Activated CD4-positive, alpha-beta T cell treated with anti-CD3 and anti-CD28 coated beads, Interleukin-2, amount 10 ng/mL, durations not matched to agents 24 days and 14 days (primary cell): ENCODE measurements around the gene STMND1. TPM values are rescaled to one million over a fixed set of nuclear protein-coding genes. Genes with fewer than 3 reads are reported as not detected.

ENCODE experiments used
- DNase-seq: peaks from one replicate; pipeline ENCODE4 v3.0.0; 2022
- H3K27ac Mint-ChIP-seq: one replicate; pipeline ENCODE4 v1.8.0; 2022; ENCODE audit warnings: mild to moderate bottlenecking, mixed read lengths
- H3K27me3 Mint-ChIP-seq: one replicate; pipeline ENCODE4 v1.8.0; 2022; ENCODE audit warnings: mixed read lengths
- H3K36me3 Mint-ChIP-seq: one replicate; pipeline ENCODE4 v1.8.0; 2022; ENCODE audit warnings: low read depth, mild to moderate bottlenecking, mixed read lengths
- H3K4me1 Mint-ChIP-seq: one replicate; pipeline ENCODE4 v1.8.0; 2021; ENCODE audit warnings: mixed read lengths
- H3K4me3 Mint-ChIP-seq: one replicate; pipeline ENCODE4 v1.8.0; 2022; ENCODE audit warnings: mild to moderate bottlenecking, moderate library complexity, mixed read lengths
- H3K9me3 Mint-ChIP-seq: one replicate; pipeline ENCODE4 v1.8.0; 2021; ENCODE audit warnings: mixed read lengths
- intact Hi-C: fragments of 100-400 bp; cut with micrococcal nuclease; formaldehyde crosslinking; loops from one replicate; pipeline ENCODE4 v1.15.1; 2023
- total RNA-seq: library from RNA; stranded (reverse); gene quantifications from 2 replicates; pipeline ENCODE4 v1.2.3, GENCODE V29; 2022

The STMND1 gene
- total RNA-seq, 1 donor from 2014 or later, result not detected

- no peaks in the 10 kb centered on the region for H3K4me1 Mint-ChIP-seq
- H3K9me3 Mint-ChIP-seq, result no peaks in the 10 kb centered on the region
- no peak overlapping the region for H3K27ac Mint-ChIP-seq
- H3K4me3 Mint-ChIP-seq, result no peak overlapping the region
- intact Hi-C loops, result no loop called here
- H3K36me3 Mint-ChIP-seq, result no peaks in the 10 kb centered on the region
- H3K27me3 Mint-ChIP-seq, result peaks cover 14% of the 10 kb centered on the region
- no peak for DNase-seq
Observed at GRCh38 chr6:17107863-17108262, 6.0 kb downstream of the STMND1 start.

- no peaks in the 10 kb centered on the region for H3K36me3 Mint-ChIP-seq
- intact Hi-C loops, result no loop called here
- H3K4me3 Mint-ChIP-seq, result no peak overlapping the region
- H3K27me3 Mint-ChIP-seq, result no peaks in the 10 kb centered on the region
- H3K27ac Mint-ChIP-seq, result no peak overlapping the region
- no peaks in the 10 kb centered on the region for H3K9me3 Mint-ChIP-seq
- no peaks in the 10 kb centered on the region for H3K4me1 Mint-ChIP-seq
- no peak for DNase-seq
Observed at GRCh38 chr6:17115251-17116116, 13.6 kb downstream of the STMND1 start.

DNA sequence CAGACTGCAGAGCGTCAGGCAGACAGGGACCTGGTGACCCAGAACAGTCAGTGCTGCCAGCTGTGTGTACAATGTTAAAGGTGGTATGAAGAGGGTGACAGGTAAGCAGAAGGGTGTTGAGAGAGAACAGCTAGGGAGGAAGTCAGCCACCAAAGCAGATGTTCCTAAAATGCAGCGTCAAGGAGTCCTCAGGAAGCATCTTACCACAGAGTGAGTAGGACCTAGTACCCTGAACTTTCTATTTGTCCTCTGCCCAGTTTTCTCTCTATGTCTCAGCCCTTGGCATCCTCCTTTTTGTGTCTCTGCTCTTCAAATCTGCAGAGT is 14.2 kb downstream of the STMND1 start:
- H3K9me3 Mint-ChIP-seq, result no peaks in the 10 kb centered on the region
- no peak for DNase-seq
- H3K27me3 Mint-ChIP-seq, result no peaks in the 10 kb centered on the region
- intact Hi-C loops, result no loop called here
- H3K4me1 Mint-ChIP-seq, result no peaks in the 10 kb centered on the region
- H3K36me3 Mint-ChIP-seq, result no peaks in the 10 kb centered on the region
- H3K27ac Mint-ChIP-seq, result no peak overlapping the region
- H3K4me3 Mint-ChIP-seq, result no peak overlapping the region

- no peak overlapping the region for H3K27ac Mint-ChIP-seq
- no peaks in the 10 kb centered on the region for H3K9me3 Mint-ChIP-seq
- no peaks in the 10 kb centered on the region for H3K27me3 Mint-ChIP-seq
- no peak overlapping the region for H3K4me3 Mint-ChIP-seq
- H3K4me1 Mint-ChIP-seq, result no peaks in the 10 kb centered on the region
- DNase-seq, result no peak
- intact Hi-C loops, result no loop called here
- no peaks in the 10 kb centered on the region for H3K36me3 Mint-ChIP-seq
Observed at GRCh38 chr6:17120019-17120418, 18.2 kb downstream of the STMND1 start.

- H3K36me3 Mint-ChIP-seq, result no peaks in the 10 kb centered on the region
- H3K27ac Mint-ChIP-seq, result no peak overlapping the region
- H3K9me3 Mint-ChIP-seq, result no peaks in the 10 kb centered on the region
- H3K4me1 Mint-ChIP-seq, result no peaks in the 10 kb centered on the region
- H3K4me3 Mint-ChIP-seq, result no peak overlapping the region
- H3K27me3 Mint-ChIP-seq, result no peaks in the 10 kb centered on the region
- intact Hi-C loops, result no loop called here
- DNase-seq, result no peak
Observed at GRCh38 chr6:17125407-17125806, 23.6 kb downstream of the STMND1 start.

DNA sequence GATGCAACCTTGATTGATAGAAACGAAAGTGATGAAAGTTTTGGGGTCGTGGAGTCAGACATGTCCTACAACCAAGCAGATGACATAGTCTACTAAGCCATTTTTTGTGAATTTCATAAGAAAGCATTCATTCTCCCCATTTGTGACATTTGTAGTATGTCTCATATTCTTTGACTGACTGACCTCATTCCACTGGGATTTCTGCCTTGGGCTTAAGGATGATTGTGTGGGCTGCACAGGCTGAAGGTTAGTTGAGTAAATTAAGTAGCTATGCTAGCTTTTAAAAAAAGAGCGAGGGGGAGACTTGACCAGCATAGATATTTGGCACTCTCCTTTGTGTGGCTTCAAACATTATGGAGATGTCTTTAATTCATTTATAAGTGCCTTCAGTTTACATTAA is 28.9 kb downstream of the STMND1 start:
- intact Hi-C loops, result no loop called here
- DNase-seq, result no peak
- H3K4me3 Mint-ChIP-seq, result no peak overlapping the region
- H3K4me1 Mint-ChIP-seq, result no peaks in the 10 kb centered on the region
- no peak overlapping the region for H3K27ac Mint-ChIP-seq
- peaks cover 12% of the 10 kb centered on the region for H3K9me3 Mint-ChIP-seq
- no peaks in the 10 kb centered on the region for H3K27me3 Mint-ChIP-seq
- H3K36me3 Mint-ChIP-seq, result no peaks in the 10 kb centered on the region

DNA sequence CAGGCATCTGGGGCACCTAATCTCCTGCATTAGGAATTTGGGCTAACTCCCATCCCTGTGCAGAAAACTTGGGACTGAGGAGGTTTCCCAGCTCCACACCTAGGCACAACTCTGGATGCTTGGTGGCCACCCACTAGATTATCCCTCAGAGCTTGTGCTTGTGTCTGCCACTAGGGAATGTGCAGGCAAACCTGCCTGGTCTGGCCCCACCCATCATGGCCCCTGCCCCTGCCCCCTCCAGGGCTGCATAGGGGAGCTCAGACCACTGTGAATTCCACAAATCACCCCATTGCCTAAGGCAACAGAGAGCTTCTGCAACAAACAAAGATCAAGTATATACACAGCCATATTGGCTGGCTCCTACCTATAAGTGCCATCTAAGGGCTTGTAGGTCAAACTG is 31.1 kb downstream of the STMND1 start:
- H3K9me3 Mint-ChIP-seq, result peaks cover 12% of the 10 kb centered on the region
- intact Hi-C loops, result no loop called here

GRCh38 chr6:17138033-17138432 is 36.2 kb downstream of the STMND1 start:
- Mint-ChIP-seq H3K9me3 (peaks cover 14% of the 10 kb centered on the region), H3K27me3 (no peaks in the 10 kb centered on the region), H3K4me1 (no peaks in the 10 kb centered on the region), H3K27ac (no peak overlapping the region), H3K36me3 (no peaks in the 10 kb centered on the region), H3K4me3 (no peak overlapping the region)
- DNase-seq, result no peak
- intact Hi-C loops, result no loop called here

More for the DNA sequence above, 31.1 kb downstream of the STMND1 start:
- Mint-ChIP-seq H3K27me3 (no peaks in the 10 kb centered on the region), H3K4me1 (no peaks in the 10 kb centered on the region), H3K27ac (no peak overlapping the region), H3K4me3 (no peak overlapping the region), H3K36me3 (no peaks in the 10 kb centered on the region)
- no peak for DNase-seq

DNA sequence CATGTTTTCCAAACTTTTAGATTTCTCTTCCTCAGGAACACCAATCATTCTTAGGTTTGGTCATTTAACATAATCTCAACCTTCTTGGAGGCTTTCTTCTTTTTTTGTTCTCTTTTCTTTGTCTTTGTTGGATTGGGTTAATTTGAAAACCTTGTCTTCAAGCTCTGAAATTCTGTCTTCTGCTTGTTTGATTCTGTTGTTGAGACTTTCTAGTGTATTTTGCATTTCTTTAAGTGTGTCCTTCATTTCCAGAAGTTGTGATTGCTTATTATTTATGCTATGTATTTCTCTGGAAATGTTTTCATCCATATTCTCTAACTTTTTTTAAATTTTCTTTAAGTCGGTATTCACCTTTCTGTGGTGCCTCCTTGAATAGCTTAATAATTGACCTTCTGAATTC is 42.2 kb downstream of the STMND1 start:
- Mint-ChIP-seq H3K27me3 (no peaks in the 10 kb centered on the region), H3K27ac (no peak overlapping the region), H3K4me3 (no peak overlapping the region), H3K9me3 (peaks cover 14% of the 10 kb centered on the region), H3K36me3 (no peaks in the 10 kb centered on the region), H3K4me1 (no peaks in the 10 kb centered on the region)
- no peak for DNase-seq
- intact Hi-C loops, result no loop called here

DNA sequence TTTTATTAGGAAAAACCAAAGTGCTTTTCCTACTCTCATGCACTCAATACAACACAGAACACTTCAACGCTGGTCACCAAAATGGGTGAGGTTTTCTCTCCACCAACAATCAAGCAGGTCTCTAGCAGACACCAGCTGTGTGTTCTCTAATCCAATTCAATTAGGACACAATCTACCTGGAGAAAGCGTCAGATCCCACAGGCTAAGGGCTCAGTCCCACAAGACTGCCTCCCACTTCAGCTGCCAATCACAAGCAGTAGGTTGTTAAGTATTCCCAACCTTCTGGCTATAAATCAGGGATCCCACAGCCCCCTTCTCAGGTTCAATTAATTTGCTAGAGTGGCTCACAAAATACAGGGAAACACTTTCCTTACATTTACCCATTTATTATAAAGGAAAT is 47.7 kb downstream of the STMND1 start:
- H3K4me1 Mint-ChIP-seq, result no peaks in the 10 kb centered on the region

GRCh38 chr6:17150096-17150495 is 48.2 kb downstream of the STMND1 start:
- Mint-ChIP-seq H3K27me3 (no peaks in the 10 kb centered on the region), H3K36me3 (no peaks in the 10 kb centered on the region), H3K4me3 (no peak overlapping the region), H3K9me3 (peaks cover 6% of the 10 kb centered on the region), H3K27ac (no peak overlapping the region), H3K4me1 (no peaks in the 10 kb centered on the region)
- intact Hi-C loops, result no loop called here
- no peak for DNase-seq

More for the DNA sequence above, 47.7 kb downstream of the STMND1 start:
- no peak overlapping the region for H3K4me3 Mint-ChIP-seq
- no peaks in the 10 kb centered on the region for H3K27me3 Mint-ChIP-seq
- intact Hi-C loops, result no loop called here
- peaks cover 6% of the 10 kb centered on the region for H3K9me3 Mint-ChIP-seq
- H3K36me3 Mint-ChIP-seq, result no peaks in the 10 kb centered on the region
- DNase-seq, result no peak
- H3K27ac Mint-ChIP-seq, result no peak overlapping the region

DNA sequence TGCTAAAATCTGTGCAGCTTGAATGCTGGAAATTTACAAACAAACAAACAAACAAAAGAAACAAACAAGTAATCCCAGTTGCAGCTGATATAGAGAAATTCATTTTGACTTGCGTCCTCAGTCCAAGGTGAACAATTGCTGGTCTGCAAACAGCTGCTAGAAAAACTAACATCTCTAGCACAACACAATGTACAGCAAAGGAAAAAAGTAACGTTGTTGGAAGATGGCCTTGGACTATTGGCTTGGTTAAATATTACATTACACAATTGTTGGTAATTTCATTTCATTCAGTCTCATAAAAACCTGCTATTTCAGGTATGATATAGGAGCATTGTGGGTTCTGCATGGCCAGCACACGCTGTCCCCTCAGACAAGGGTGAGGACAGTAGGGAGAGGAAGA is 50.0 kb downstream of the STMND1 start:
- Mint-ChIP-seq H3K4me1 (no peaks in the 10 kb centered on the region), H3K27me3 (no peaks in the 10 kb centered on the region), H3K36me3 (no peaks in the 10 kb centered on the region), H3K9me3 (no peaks in the 10 kb centered on the region), H3K27ac (no peak overlapping the region), H3K4me3 (no peak overlapping the region)
- intact Hi-C loops, result no loop called here
- DNase-seq, result no peak

DNA sequence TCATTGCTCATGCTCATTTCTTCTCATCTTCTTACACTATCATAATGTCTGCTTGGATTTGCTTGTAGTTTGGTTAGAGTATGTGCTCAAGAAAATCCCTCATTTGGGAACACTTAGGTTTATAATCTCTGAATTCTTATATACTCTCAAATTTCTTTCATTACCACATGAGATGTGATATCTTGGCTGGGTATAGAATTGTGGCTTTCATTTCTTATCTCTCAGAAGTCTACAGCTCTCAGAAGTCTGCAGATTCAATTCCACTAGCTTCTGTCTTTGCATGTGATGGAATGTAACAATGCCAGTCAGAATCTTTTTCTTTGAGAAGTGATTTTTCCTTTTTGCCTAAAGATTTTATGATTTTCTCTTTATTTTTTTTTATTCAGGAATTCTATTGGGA is 50.9 kb downstream of the STMND1 start:
- intact Hi-C loops, result no loop called here
- Mint-ChIP-seq H3K9me3 (no peaks in the 10 kb centered on the region), H3K36me3 (no peaks in the 10 kb centered on the region), H3K4me1 (no peaks in the 10 kb centered on the region), H3K27ac (no peak overlapping the region), H3K4me3 (no peak overlapping the region), H3K27me3 (no peaks in the 10 kb centered on the region)
- DNase-seq, result no peak

DNA sequence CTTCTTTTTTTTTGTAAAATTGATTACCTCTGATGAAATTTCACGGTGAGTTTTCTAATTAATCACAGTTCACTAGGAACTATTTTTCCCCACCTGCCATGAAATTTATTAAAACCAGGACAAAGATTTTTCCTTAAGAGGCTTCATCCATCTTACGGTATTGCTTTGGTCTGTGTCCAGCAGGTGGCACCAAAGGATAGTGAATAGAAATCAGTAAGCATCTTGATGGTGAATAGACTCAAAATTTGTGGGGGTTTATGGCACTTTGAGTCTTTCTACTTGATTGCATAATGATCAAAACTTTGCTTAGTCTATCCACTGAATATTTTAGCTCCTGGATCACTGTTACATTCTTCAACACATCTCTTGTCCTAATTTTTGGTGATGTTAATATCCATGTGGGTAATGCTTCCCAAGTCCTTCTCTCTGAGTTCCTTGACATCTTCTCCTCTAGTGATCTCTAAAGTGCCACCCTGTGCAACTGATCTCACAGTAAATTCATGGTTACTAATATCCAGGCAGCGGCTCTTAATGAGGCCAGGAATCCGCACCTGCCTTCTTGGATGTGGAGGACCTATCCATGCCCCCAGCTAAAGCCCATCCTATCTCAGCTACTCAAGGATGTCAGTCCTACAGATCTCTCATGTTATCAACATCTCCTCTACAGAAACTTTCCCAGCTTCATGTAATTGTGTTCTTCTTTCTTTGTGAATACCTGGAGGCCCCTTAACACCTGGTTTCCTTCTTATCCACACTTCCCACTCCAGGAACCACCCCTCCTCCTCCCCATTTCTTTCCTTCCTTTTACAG is 54.5 kb downstream of the STMND1 start:
- intact Hi-C loops, result loop anchor here (2.0 to 5.0 kb wide), 2 partner anchors 646 to 658 kb away; no protein-coding TSS in a partner anchor
- no peaks in the 10 kb centered on the region for H3K4me1 Mint-ChIP-seq
- no peak overlapping the region for H3K27ac Mint-ChIP-seq
- H3K27me3 Mint-ChIP-seq, result peaks cover 6% of the 10 kb centered on the region
- no peaks in the 10 kb centered on the region for H3K9me3 Mint-ChIP-seq
- peak; percentile 85 for DNase-seq
- no peaks in the 10 kb centered on the region for H3K36me3 Mint-ChIP-seq
- no peak overlapping the region for H3K4me3 Mint-ChIP-seq
